OCI-LY3 (cell line): Measurements from ENCODE around the gene SH3RF3.

Source experiments
- H2AFZ ChIP-seq: fragments of 200-600, 300-600 bp; shearing (Covaris generic); 2 replicates; pipeline ENCODE4 v1.6.0; 2014; ENCODE audit warnings: antibody characterized with exemption, low read depth, low read length
- H3K27ac ChIP-seq: fragments of 200-600, 300-600 bp; sonication (generic); 2 replicates; pipeline ENCODE4 v1.5.1; 2014; ENCODE audit warnings: mild to moderate bottlenecking, low read length, moderate library complexity, mixed read lengths
- H3K27me3 ChIP-seq: fragments of 200-600, 300-600 bp; sonication (generic); 2 replicates; pipeline ENCODE4 v1.6.1; 2014; ENCODE audit warnings: low read depth, low read length, mixed read lengths
- H3K36me3 ChIP-seq: fragments of 200-600, 300-600 bp; sonication (generic); replicated peaks from 2 replicates; pipeline ENCODE3; 2014; ENCODE audit warnings: low read depth, low read length, mixed read lengths
- H3K4me1 ChIP-seq: fragments of 300-600, 200-600 bp; sonication (generic); 2 replicates; pipeline ENCODE4 v1.6.1; 2014; ENCODE audit warnings: low read length, mixed read lengths
- H3K4me2 ChIP-seq: fragments of 200-600, 300-600 bp; sonication (generic); 2 replicates; pipeline ENCODE4 v1.6.1; 2014; ENCODE audit warnings: low read length, mixed read lengths
- H3K4me3 ChIP-seq: fragments of 300-600, 200-600 bp; sonication (generic); 2 replicates; pipeline ENCODE4 v1.5.1; 2014; ENCODE audit warnings: antibody characterized with exemption, mild to moderate bottlenecking, low read length, moderate library complexity
- H3K79me2 ChIP-seq: fragments of 300-600, 200-600 bp; shearing (Covaris generic); 2 replicates; pipeline ENCODE4 v1.6.1; 2014; ENCODE audit warnings: mild to moderate bottlenecking, low read length, mixed read lengths
- H3K9ac ChIP-seq: fragments of 300-600, 200-600 bp; shearing (Covaris generic); 2 replicates; pipeline ENCODE4 v1.6.0; 2014; ENCODE audit warnings: mild to moderate bottlenecking, low read length, moderate library complexity
- H3K9me3 ChIP-seq: fragments of 200-600, 300-600 bp; shearing (Covaris generic); 2 replicates; pipeline ENCODE4 v1.6.1; 2014; ENCODE audit warnings: low read length, mixed read lengths; ENCODE audit not compliant: insufficient read depth
- H4K20me1 ChIP-seq: fragments of 200-600, 300-600 bp; sonication (generic); 2 replicates; pipeline ENCODE4 v1.6.1; 2016; ENCODE audit warnings: low read length, mixed read lengths; ENCODE audit not compliant: insufficient read depth
- CTCF ChIP-seq: fragments of 200-600, 300-600 bp; sonication (generic); IDR thresholded peaks from 2 replicates; pipeline ENCODE4 v1.5.1; 2014; ENCODE audit warnings: antibody characterized with exemption, low read length, low read depth
- EZH2phosphoT487 ChIP-seq: fragments of 200-600 bp; shearing (Covaris generic); IDR thresholded peaks from 2 replicates; pipeline ENCODE4 v1.6.1; 2018; ENCODE audit warnings: antibody characterized with exemption, mixed run types, low read depth

SH3RF3 gene

GRCh38 chr2:109434351-109434750 is 305.3 kb downstream of the SH3RF3 start:
- Histone ChIP-seq H3K27me3 (no peaks in the 10 kb centered on the region), H3K9ac (no peak overlapping the region), H3K9me3 (no peaks in the 10 kb centered on the region), H4K20me1 (no peaks in the 10 kb centered on the region), H3K36me3 (no peaks in the 10 kb centered on the region), H3K79me2 (no peaks in the 10 kb centered on the region), H3K4me3 (no peak overlapping the region), H2AFZ (no peak overlapping the region), H3K4me1 (no peaks in the 10 kb centered on the region), H3K4me2 (no peak overlapping the region), H3K27ac (no peak overlapping the region)
- TF ChIP-seq CTCF, result no peak
- TF ChIP-seq EZH2phosphoT487, result no peak

- Histone ChIP-seq H3K9me3 (no peaks in the 10 kb centered on the region), H3K79me2 (no peaks in the 10 kb centered on the region), H3K4me1 (no peaks in the 10 kb centered on the region), H3K27ac (no peak overlapping the region), H3K36me3 (no peaks in the 10 kb centered on the region), H3K27me3 (peaks cover 3% of the 10 kb centered on the region; the same call in 1 of the 2 replicates), H2AFZ (no peak overlapping the region), H3K4me2 (no peak overlapping the region), H3K9ac (no peak overlapping the region), H4K20me1 (no peaks in the 10 kb centered on the region), H3K4me3 (no peak overlapping the region)
- no peak for TF ChIP-seq EZH2phosphoT487
- TF ChIP-seq CTCF, result no peak
Observed at GRCh38 chr2:109435066-109435690, 306.2 kb downstream of the SH3RF3 start.

- Histone ChIP-seq H3K27me3 (peaks cover 3% of the 10 kb centered on the region; the same call in 1 of the 2 replicates), H3K27ac (no peak overlapping the region), H3K36me3 (no peaks in the 10 kb centered on the region), H2AFZ (no peak overlapping the region), H3K4me3 (no peak overlapping the region), H3K9ac (no peak overlapping the region), H3K4me1 (no peaks in the 10 kb centered on the region), H3K4me2 (no peak overlapping the region), H3K9me3 (no peaks in the 10 kb centered on the region), H3K79me2 (no peaks in the 10 kb centered on the region), H4K20me1 (no peaks in the 10 kb centered on the region)
- TF ChIP-seq CTCF, result no peak
Observed at GRCh38 chr2:109435901-109436598, 307.0 kb downstream of the SH3RF3 start.

- Histone ChIP-seq H3K9ac (no peak overlapping the region), H4K20me1 (no peaks in the 10 kb centered on the region), H3K27me3 (peaks cover 3% of the 10 kb centered on the region; the same call in 1 of the 2 replicates), H3K4me1 (no peaks in the 10 kb centered on the region), H3K79me2 (no peaks in the 10 kb centered on the region), H3K4me2 (no peak overlapping the region), H2AFZ (no peak overlapping the region), H3K4me3 (no peak overlapping the region), H3K9me3 (peaks cover 6% of the 10 kb centered on the region; the same call in 1 of the 2 replicates), H3K36me3 (no peaks in the 10 kb centered on the region), H3K27ac (no peak overlapping the region)
- TF ChIP-seq EZH2phosphoT487, result no peak
- no peak for TF ChIP-seq CTCF
Observed at GRCh38 chr2:109436610-109437225, 307.7 kb downstream of the SH3RF3 start.
